Measurements from ENCODE around the gene GDF7.

GDF7 gene

GRCh38 chr2:20663196-20664070 lies 3.5 kb upstream of the GDF7 start:
- no peak for DNase-seq

- DNase-seq = no peak
Observed at GRCh38 chr2:20664071-20664390, 2.9 kb upstream of the GDF7 start.

DNA sequence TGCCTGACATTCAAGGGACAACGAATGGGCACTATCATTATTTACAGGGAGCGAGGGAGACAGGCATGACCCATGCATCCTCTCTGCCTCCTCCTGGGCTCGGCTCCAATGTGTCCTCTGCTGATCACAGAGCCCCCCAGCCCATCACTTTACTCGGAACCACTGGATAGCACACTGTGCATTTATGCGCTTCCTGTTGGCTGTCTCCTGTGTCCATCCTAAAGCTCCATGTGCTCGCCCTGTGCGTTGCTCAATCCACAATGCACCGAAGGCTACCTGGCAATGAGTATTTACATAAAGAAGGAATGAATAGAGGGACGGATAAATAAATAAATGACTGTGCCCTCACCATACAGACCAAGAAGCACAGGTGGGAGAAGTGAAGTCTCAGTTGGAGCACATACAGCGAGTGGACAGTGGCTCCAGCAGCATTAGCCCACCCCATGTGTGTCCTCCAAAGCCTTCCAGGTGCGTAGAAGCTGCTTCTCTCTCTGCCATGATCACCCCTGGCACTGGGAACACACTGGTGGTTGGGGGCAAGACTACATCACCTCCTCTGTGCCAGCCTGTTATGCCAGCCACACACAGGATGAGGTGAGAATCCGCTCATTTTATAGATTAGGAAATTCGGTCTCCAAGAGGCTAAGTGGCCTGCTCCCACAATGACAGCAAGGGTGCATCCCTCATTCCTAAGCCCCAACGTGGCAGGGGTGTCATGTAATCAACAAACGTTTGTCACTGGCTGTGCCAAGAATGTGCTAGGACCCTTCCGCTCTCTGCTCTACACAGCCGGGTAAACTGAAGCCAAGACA lies 2.3 kb upstream of the GDF7 start:
- no peak for DNase-seq

GRCh38 chr2:20665243-20666004 lies 1.5 kb upstream of the GDF7 start:
- DNase-seq = no peak

DNA sequence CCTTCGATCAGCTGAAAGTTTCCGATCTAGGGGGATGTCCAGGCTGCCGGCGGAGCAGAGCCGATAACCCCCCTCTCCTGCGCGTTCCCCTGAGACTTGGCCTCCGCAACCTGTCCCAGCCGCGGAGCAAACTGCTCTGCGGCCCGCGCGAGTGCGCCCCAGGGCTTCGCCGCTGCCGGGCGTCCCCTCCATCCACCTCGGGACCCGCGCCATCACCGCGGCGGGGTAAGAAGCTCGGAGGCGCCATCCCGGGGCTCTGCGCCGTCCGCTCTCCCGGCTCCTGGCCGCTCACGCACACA lies 990 bp upstream of the GDF7 start:
- DNase-seq = no peak

GRCh38 chr2:20667151-20667530 lies 197 bp downstream of the GDF7 start:
- no peak for DNase-seq

DNA sequence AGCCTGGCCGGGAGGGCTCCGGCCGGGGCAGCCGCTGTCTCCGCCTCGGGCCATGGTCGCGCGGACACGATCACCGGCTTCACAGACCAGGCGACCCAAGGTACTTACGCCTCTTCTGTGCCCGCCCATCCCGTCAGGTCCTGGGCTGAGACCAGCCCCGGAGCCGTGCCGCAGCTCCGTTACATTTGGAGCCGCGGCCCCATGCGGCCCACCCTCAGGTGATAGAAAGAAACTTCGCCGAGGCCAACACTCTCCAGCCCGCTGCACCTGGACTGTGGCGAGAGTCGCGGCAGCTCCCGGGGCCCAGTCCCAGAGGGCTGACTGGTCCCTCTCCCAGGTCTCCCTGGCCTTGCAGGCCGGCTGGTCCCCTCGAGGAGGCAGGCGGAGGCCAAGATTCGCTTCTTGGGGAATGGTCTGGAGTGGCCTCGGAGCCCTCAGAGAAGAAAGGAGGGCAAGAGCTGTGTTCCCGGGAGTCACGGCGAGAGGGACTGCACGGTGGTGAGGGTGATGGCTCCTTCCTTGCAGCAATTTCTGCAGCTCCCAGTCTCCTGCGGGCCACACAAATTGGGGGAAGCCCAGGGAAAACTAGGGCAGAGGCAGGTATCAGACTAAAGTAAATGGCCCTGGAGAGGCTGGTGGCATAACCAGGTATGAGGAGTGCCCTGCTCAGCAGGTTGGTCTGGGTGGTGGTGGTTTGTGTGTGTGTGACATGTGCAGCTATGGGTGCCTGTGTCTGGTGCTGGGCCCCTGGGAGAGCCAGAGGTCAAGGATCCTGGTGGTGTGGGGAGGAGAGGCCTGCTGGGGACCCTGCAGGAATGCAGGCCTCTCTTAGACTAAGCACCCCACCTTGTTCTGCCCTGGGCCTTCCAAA lies 822 bp downstream of the GDF7 start:
- DNase-seq = no peak

DNA sequence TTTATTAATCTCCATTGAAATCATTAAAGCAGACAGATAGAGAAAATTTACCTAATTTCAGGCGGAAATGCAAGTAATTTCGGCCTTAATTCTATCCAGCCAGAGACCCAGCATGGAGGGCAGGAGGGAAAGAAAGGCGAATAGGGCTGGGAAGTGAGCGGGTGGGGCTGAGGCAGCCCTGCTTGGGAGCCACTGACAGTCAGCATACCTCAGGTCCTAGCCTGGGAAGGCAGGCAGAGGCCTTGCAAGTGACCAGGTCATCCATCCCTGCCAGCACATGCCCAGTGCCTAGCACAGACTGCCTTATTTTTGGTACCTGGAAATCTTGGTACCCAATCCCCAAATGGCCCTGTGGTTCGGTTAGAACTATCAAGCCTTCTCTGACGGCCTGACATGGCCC lies 1.5 kb downstream of the GDF7 start:
- DNase-seq = no peak

- DNase-seq = no peak
Observed at GRCh38 chr2:20668871-20669475, 2.0 kb downstream of the GDF7 start.

- no peak for DNase-seq
Observed at GRCh38 chr2:20669562-20670314, 2.8 kb downstream of the GDF7 start.

DNA sequence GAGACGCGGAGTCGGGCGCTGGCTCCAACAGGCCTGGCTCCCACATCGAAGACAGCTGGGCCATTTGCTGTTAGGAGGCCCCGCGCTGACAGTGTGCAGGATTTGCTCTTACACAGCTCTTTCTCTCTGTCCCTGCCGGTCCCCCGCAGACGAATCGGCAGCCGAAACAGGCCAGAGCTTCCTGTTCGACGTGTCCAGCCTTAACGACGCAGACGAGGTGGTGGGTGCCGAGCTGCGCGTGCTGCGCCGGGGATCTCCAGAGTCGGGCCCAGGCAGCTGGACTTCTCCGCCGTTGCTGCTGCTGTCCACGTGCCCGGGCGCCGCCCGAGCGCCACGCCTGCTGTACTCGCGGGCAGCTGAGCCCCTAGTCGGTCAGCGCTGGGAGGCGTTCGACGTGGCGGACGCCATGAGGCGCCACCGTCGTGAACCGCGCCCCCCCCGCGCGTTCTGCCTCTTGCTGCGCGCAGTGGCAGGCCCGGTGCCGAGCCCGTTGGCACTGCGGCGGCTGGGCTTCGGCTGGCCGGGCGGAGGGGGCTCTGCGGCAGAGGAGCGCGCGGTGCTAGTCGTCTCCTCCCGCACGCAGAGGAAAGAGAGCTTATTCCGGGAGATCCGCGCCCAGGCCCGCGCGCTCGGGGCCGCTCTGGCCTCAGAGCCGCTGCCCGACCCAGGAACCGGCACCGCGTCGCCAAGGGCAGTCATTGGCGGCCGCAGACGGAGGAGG lies 3.5 kb downstream of the GDF7 start:
- no peak for DNase-seq

- DNase-seq = no peak
Observed at GRCh38 chr2:20671036-20671735, 4.2 kb downstream of the GDF7 start.

- DNase-seq = no peak
Observed at GRCh38 chr2:20671736-20672080, 4.8 kb downstream of the GDF7 start.

DNA sequence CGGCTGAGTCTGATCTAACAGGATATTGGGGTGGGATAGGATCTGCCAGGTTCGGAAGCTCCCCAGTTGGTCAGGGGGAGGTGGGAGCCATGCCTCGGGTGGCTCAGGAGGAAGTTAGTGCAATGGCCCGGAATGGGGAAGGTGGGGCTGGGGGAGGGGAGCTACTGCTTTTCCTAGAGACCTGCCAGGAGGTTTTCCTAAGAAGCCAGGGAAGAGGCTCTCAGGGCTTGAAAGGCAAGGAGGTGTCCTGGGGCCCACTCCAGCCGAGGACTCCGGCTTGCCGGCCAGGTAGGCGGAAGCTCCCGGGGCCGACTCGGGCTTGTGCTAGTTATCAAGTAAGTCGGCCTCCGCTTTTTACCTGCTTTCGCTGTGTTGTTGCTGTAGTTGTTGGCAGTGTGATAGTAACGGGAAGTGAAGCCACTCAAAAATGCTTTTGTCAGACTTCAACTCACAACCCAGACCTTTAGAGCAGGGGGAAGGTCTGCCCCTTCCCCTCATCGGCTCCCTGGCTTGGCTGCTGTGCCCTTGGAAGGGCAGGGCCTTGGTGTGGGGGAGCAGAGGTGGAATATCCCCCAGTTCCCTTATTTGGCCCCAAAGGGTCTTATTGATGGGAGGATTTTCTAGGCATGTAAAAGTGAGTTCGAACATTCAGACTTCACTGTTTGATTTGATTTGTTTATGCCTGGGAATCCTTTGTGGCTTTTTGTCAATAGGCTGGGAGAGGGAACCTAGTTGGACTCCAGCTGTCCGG lies 5.4 kb downstream of the GDF7 start:
- no peak for DNase-seq

- no peak for DNase-seq
Observed at GRCh38 chr2:20673686-20674308, 6.9 kb downstream of the GDF7 start.

- no peak for DNase-seq
Observed at GRCh38 chr2:20674309-20674965, 7.5 kb downstream of the GDF7 start.

- no peak for DNase-seq
Observed at GRCh38 chr2:20674974-20675679, 8.2 kb downstream of the GDF7 start.

Measured in activated CD4-positive, alpha-beta T cell treated with anti-CD3 and anti-CD28 coated beads for 4 hours (primary cell).